K562 (cell line): ENCODE data around the gene STIL. TPM values are rescaled to one million over a fixed set of nuclear protein-coding genes. Genes with fewer than 3 reads are reported as not detected.

Experiments used
- ATAC-seq: fragments of 200-7000 bp; cut with Tn5 transposase; 3 replicates; pipeline ENCODE4 v1.9.1; 2020; ENCODE audit warnings: moderate library complexity
- BruUV-seq: library from RNA; stranded (reverse); fragments of 400-500 nt; replicated peaks from 2 replicates; lab custom pipeline; 2021; lab: Mats Ljungman, UMichigan
- CTCF ChIA-PET: fragments of 300-600 bp; formaldehyde crosslinking; extraction: SDS; loops from one replicate; lab custom pipeline; 2021; ENCODE audit warnings: low intra/inter-chr PET ratio; lab: Yijun Ruan, JAX
- POLR2A ChIA-PET: fragments of 300-600, 350-650 bp; sonication (Branson Sonifier 250); formaldehyde crosslinking; extraction: SDS; loops from one replicate; lab custom pipeline; 2021; ENCODE audit warnings: antibody characterized with exemption, inconsistent platforms; lab: Yijun Ruan, JAX
- DNase-seq, 4 experiments: peaks; one replicate each; pipeline versions ENCODE4 v3.0.0 to v3.0.0-alpha.2; 2011 to 2018; ENCODE audit warnings: low spot score in 3 of 4, mixed read lengths in 3 of 4; ENCODE audit errors: extremely low read depth in 1 of 4
- FAIRE-seq: peaks from 2 replicates; lab custom pipeline; 2011; peaks lifted over from hg19 to GRCh38; lab: Jason Lieb, UNC
- H2AFZ ChIP-seq: 2 replicates; pipeline ENCODE4 v1.6.0; 2011; ENCODE audit warnings: low read depth, low read length, control low read depth, inconsistent platforms
- H3K27ac ChIP-seq: fragments of 200-600 bp; 3 replicates; pipeline ENCODE4 v1.8.0; 2011; ENCODE audit warnings: low read depth, mild to moderate bottlenecking, control low read depth, inconsistent platforms, low read length, moderate library complexity, mixed read lengths; ENCODE audit errors: extremely low read depth
- H3K27me3 ChIP-seq, 2 experiments: fragments of 300-600 bp in 1 of 2; 2 replicates in 1 of 2; 3 replicates in 1 of 2; pipeline versions ENCODE4 v1.6.0 to v1.8.0; 2011; ENCODE audit warnings: inconsistent platforms in 2 of 2, low read length in 2 of 2, mild to moderate bottlenecking in 1 of 2, mixed read lengths in 1 of 2, moderate library complexity in 1 of 2; ENCODE audit not compliant: control insufficient read depth in 2 of 2, insufficient read depth in 2 of 2
- H3K36me3 ChIP-seq: fragments of 300-600 bp; 3 replicates; pipeline ENCODE4 v1.8.0; 2011; ENCODE audit warnings: mild to moderate bottlenecking, low read length, inconsistent platforms; ENCODE audit not compliant: control insufficient read depth, insufficient read depth
- H3K4me1 ChIP-seq, 2 experiments: fragments of 200-600 bp in 1 of 2; replicated peaks in 1 of 2; 2 replicates in 1 of 2; 3 replicates in 1 of 2; pipeline versions ENCODE4 v1.5.1 to v1.8.0; 2011; ENCODE audit warnings: inconsistent platforms in 2 of 2, low read length in 2 of 2, mild to moderate bottlenecking in 1 of 2, mixed read lengths in 1 of 2, moderate library complexity in 1 of 2; ENCODE audit not compliant: control insufficient read depth in 2 of 2, insufficient read depth in 2 of 2
- H3K4me2 ChIP-seq: 2 replicates; pipeline ENCODE4 v1.6.1; 2011; ENCODE audit warnings: low read length, control low read depth, inconsistent platforms, mixed read lengths; ENCODE audit not compliant: insufficient read depth
- H3K4me3 ChIP-seq: fragments of 200-600 bp; sonication (generic), shearing (Covaris generic); 2 replicates; pipeline ENCODE4 v1.5.1; 2016; ENCODE audit warnings: control low read depth, inconsistent platforms
- H3K79me2 ChIP-seq: fragments of 200-600 bp; 3 replicates; pipeline ENCODE4 v1.8.0; 2011; ENCODE audit warnings: low read length, inconsistent platforms; ENCODE audit not compliant: control insufficient read depth, insufficient read depth
- H3K9ac ChIP-seq, 2 experiments: 2 replicates each; pipeline versions ENCODE4 v1.6.0 to v1.6.1; 2011; ENCODE audit warnings: low read depth in 2 of 2, low read length in 2 of 2, control low read depth in 1 of 2, inconsistent platforms in 1 of 2, mild to moderate bottlenecking in 1 of 2, mixed read lengths in 1 of 2; ENCODE audit not compliant: insufficient read depth in 1 of 2
- H3K9me1 ChIP-seq: one replicate; pipeline ENCODE4 v1.6.0; 2011; ENCODE audit warnings: inconsistent platforms, mild to moderate bottlenecking, low read length, moderate library complexity; ENCODE audit not compliant: control insufficient read depth, insufficient read depth
- H3K9me3 ChIP-seq: replicated peaks from 2 replicates; pipeline ENCODE4 v1.5.1; 2011; ENCODE audit warnings: low read depth, low read length, inconsistent platforms; ENCODE audit not compliant: control insufficient read depth, insufficient read depth
- H4K20me1 ChIP-seq: replicated peaks from 2 replicates; pipeline ENCODE4 v1.6.1; 2011; ENCODE audit warnings: low read length, inconsistent platforms, mixed read lengths; ENCODE audit not compliant: control insufficient read depth, insufficient read depth
- SPI1 ChIP-seq: IDR thresholded peaks from 2 replicates; pipeline ENCODE4 v1.6.1; 2011; ENCODE audit warnings: low read depth, low read length, control low read depth, borderline replicate concordance
- ZEB2 ChIP-seq: fragments of 450-650 bp; IDR thresholded peaks from 2 replicates; pipeline ENCODE4 v1.6.1; 2016
- WGBS: fragments of 100-300 bp; shearing (Covaris generic); methylation state at CpG from one replicate; pipeline ENCODE4 v1.1.6; 2016; ENCODE audit warnings: low coverage, mixed read lengths; ENCODE audit not compliant: insufficient coverage; ENCODE audit errors: missing lambda C conversion rate; 5-methylcytosine and 5-hydroxymethylcytosine counted together
- in situ Hi-C: fragments of 300-500 bp; cut with MboI; formaldehyde crosslinking; loops from 4 replicates; pipeline ENCODE4 v1.15.0; 2018; ENCODE audit warnings: inconsistent platforms, mixed read lengths
- intact Hi-C: fragments of 100-400 bp; cut with micrococcal nuclease; formaldehyde crosslinking; loops from 2 replicates; pipeline ENCODE4 v1.14.2; 2022
- polyA plus RNA-seq, 8 experiments: library from polyadenylated mRNA; depleted of rRNA in 4 of 8; stranded (reverse) in 5 of 8; unstranded in 3 of 8; fragments of >200 nt; fragmentation: Nextera tagmentation in 2 of 8; fragmentation: Illumina TruSeq in 1 of 8; extraction: Ambion mirVana in 2 of 8; extraction: Trizol in 1 of 8; gene quantifications; 2 replicates each; pipeline versions ENCODE4 v1.2.1 to v1.2.3, GENCODE V29; 2011 to 2014; ENCODE audit warnings: inconsistent platforms in 1 of 8, missing spikeins in 1 of 8
- total RNA-seq, 7 experiments: library from RNA; depleted of rRNA in 6 of 7; stranded (reverse); fragments of >200 nt in 6 of 7; fragmentation: Illumina TruSeq in 2 of 7; extraction: Trizol in 2 of 7; gene quantifications; 2 replicates each; pipeline versions ENCODE4 v1.2.1 to v1.2.3, GENCODE V29; 2011 to 2021; ENCODE audit warnings: low replicate concordance in 1 of 7
- TF ChIP-seq, protein P1 (sequence below): fragments of 450-650 bp; IDR thresholded peaks from one replicate; pipeline ENCODE4 v1.6.1; 2018; ENCODE audit warnings: mild to moderate bottlenecking, moderate library complexity; ENCODE audit not compliant: partially characterized antibody

The STIL gene
- total and polyA plus RNA-seq, 9 of the 15 experiments (the other 6 are each of a cell fraction or from before 2014, with no cell fraction given), result 10.5 to 77.4 (median 39.6) TPM

DNA sequence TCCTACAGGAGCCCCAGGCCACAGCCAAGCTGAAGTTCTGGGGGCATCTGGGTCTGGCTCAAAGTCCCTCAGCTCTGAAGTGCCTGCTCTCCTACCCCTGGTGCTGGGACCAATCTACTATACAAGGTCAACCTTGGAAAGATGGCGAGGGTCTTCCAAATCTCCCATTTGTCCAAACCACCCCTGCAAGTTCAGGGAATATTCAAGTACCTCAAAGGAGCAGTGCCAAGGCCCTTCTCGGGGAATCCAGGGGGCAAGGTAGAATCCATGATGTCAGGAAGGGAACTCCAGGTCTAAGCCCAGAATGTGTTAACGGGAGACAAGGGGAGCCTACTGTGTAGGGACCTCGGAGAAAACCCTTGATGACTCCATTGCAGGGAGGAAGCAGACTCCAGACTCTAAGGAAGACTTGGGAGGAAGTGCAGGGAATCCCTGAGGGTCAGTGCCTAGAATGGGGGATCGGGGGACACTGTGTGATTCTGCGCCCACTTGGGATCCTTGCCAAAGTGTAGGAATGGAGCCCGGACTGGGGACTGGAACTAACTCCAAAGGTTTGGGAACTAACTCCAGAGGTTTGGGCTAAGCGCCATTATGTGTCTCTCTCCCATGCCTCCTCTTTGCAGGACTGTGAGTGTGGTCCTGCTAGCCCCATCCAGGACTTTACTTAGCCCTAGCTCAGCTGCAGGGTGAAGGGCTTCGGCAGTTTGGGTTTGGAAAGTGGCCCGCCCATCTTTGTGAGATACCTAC is 90.6 kb downstream of the STIL start:
- H2AFZ ChIP-seq, result no peak overlapping the region
- H3K36me3 ChIP-seq, result peaks cover 92% of the 10 kb centered on the region
- no peak overlapping the region for H3K4me2 ChIP-seq
- POLR2A ChIA-PET, result interaction anchor here (0.6 to 2.2 kb wide), 7 partner anchors 8 to 285 kb away, joined by 3 to 12 read pairs (median 3); no protein-coding TSS in a partner anchor
- no peak for FAIRE-seq
- BruUV-seq, result no TSS peak
- in situ Hi-C loops, result no loop called here
- peaks cover 22% of the 10 kb centered on the region; the same call in 1 of the 2 replicates for H4K20me1 ChIP-seq
- TF ChIP-seq, protein P1, sequence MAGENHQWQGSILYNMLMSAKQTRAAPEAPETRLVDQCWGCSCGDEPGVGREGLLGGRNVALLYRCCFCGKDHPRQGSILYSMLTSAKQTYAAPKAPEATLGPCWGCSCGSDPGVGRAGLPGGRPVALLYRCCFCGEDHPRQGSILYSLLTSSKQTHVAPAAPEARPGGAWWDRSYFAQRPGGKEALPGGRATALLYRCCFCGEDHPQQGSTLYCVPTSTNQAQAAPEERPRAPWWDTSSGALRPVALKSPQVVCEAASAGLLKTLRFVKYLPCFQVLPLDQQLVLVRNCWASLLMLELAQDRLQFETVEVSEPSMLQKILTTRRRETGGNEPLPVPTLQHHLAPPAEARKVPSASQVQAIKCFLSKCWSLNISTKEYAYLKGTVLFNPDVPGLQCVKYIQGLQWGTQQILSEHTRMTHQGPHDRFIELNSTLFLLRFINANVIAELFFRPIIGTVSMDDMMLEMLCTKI, result no peak
- TF ChIP-seq ZEB2 (no peak), SPI1 (peak; percentile 28; the same call in 1 of the 2 replicates)
- TF ChIP-seq, all 486 proteins: peak for 1
- Histone ChIP-seq H3K27ac (no peak overlapping the region), H3K9me3 (no peaks in the 10 kb centered on the region), H3K9me1 (peaks cover 16% of the 10 kb centered on the region), H3K27me3 (no peaks in the 10 kb centered on the region), H3K4me3 (no peak overlapping the region), H3K9ac (0 out of 4 replicates have a peak overlapping the region, but pooled peaks of 1 of the 2 experiments have one; percentile 8), H3K79me2 (peaks cover 74% of the 10 kb centered on the region), H3K4me1 (peaks cover 25 to 32% of the 10 kb centered on the region in 2 experiments; a peak in 4 of 5 replicates)
- no peak for DNase-seq
- WGBS, result 93% methylated on average over 10 of the region's 10 CpGs
- no peak for ATAC-seq
- intact Hi-C loops, result no loop called here
- CTCF ChIA-PET, result no interaction called here
